ENCODE results near the gene LY6G5B. TPM values are rescaled to one million over a fixed set of nuclear protein-coding genes. Genes with fewer than 3 reads are reported as not detected.

The LY6G5B gene
- polyA plus RNA-seq, 1 of the 3 experiments (the other 2 are of a cell fraction) = 12.7 TPM

DNA sequence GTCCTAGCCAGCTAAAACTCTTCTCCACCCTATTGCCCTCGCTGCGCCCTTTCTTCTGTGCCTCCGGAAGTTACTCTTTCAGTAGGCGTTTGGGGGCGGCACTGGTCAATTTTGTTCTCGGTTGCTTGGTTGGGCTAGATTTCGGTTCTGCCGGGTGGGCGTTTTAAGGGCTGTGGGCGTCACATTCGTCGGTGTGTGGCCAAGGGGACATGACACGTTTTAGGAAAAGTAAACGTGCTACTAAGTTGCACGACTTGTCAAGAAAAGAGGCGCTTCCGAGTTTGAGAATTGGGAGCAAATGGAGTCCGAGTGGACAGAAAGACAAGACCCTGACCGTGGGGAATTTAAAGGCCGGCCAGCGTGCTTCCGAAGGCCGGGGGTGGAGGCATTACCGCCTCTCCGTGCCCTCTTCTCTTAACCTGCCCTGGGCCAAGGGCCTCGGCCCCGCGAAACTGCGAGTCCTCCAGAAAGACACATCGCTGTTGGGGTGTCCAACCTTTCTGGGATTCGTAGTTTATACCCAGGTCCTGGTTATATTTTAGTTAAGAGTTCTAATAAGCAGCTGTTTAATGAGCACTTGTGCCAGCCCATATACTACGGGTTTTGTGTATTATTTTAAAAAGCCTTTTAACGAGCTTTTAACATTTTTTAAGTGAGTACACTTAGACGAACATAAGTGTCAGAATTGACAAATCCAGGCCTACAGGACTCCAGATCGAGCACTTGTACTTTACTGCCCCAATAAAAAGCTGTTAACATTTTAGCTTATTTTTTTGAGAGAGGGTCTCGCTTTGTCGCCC lies 16.7 kb upstream of the LY6G5B start (continued):
- peak; percentile 28; the same call in 1 of the 2 replicates for TF ChIP-seq REST (IDR thresholded peaks at IDR 0.05; ENCODE audit: low read depth, low read length)
- TF ChIP-seq, protein P1, sequence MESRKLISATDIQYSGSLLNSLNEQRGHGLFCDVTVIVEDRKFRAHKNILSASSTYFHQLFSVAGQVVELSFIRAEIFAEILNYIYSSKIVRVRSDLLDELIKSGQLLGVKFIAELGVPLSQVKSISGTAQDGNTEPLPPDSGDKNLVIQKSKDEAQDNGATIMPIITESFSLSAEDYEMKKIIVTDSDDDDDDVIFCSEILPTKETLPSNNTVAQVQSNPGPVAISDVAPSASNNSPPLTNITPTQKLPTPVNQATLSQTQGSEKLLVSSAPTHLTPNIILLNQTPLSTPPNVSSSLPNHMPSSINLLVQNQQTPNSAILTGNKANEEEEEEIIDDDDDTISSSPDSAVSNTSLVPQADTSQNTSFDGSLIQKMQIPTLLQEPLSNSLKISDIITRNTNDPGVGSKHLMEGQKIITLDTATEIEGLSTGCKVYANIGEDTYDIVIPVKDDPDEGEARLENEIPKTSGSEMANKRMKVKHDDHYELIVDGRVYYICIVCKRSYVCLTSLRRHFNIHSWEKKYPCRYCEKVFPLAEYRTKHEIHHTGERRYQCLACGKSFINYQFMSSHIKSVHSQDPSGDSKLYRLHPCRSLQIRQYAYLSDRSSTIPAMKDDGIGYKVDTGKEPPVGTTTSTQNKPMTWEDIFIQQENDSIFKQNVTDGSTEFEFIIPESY (IDR thresholded peaks at IDR 0.05; ENCODE audit: borderline replicate concordance, low read depth) = no peak
- TF ChIP-seq GATA2 (CRISPR knock-in tag; IDR thresholded peaks at IDR 0.05) = no peak
- TF ChIP-seq EP300 (IDR thresholded peaks at IDR 0.05; ENCODE audit: borderline replicate concordance in 1 of 2, low read depth in 1 of 2, low read length in 1 of 2) = no peak
- TF ChIP-seq RFX5 (IDR thresholded peaks at IDR 0.05; ENCODE audit: low read length) = no peak
- TF ChIP-seq RAD21 (IDR thresholded peaks at IDR 0.05; ENCODE audit: low read length) = peak; percentile 5; the same call in 1 of the 2 replicates
- TF ChIP-seq FOXM1 (IDR thresholded peaks at IDR 0.05; ENCODE audit: low read depth) = no peak

DNA sequence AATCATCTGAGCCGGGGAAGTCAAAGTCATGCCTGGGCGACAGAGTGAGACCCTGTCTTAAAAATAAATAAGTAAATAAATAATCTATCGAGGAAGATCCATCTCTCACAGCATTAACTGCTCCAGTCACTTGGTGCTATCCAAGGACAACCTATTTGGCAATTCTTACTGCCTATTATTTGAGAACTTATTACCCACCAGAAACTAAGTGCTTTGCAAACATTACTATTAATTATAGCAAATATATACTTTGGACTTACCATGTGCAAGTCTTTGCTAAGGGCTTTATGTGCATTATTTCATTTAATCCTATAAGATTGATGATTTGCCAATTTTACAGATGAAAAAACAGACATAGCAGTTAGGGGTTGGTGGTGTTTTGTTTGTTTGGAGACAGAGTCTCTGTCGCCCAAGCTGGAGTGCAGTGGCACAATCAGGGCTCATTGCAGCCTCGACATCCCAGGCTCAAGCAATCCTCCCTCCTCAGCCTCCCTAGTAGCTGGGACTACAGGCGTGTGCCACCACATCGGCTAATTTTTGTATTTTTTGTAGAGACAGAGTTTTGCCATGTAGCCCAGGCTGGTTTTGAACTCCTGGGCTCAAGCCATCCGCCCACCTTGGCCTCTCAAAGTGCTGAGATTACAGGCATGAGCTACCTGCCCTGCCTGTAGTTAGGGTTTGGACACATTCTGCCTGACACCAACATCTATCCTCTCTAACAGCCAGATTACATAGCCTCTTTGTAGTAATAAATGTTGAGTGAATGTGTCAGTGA lies 15.0 kb upstream of the LY6G5B start:
- no peak overlapping the region for H2AFZ ChIP-seq (ENCODE audit: low read depth)
- WGBS (ENCODE audit: low lambda C conversion rate) = 88% methylated on average over 8 of the region's 8 CpGs
- POLR2A ChIA-PET = interaction anchor here (1.0 kb wide), 1 partner anchor 229 kb away, joined by 3 read pairs; no protein-coding TSS in a partner anchor

More for the DNA sequence above, 15.0 kb upstream of the LY6G5B start:
- H3K4me2 ChIP-seq = no peak overlapping the region
- H3F3A ChIP-seq (replicated peaks; ENCODE audit: insufficient read depth) = peaks cover 24% of the 10 kb centered on the region
- H3K9me3 ChIP-seq = no peaks in the 10 kb centered on the region
- H3K4me3 ChIP-seq (ENCODE audit: low read depth in 2 of 2, low read length in 1 of 2) = no peak overlapping the region
- CTCF ChIA-PET = interaction anchor here (0.7 to 1.2 kb wide), 2 partner anchors 10 to 109 kb away, joined by 3 read pairs; partner anchors contain the start of genes ATP6V1G2 and GPANK1
- H3K9me2 ChIP-seq = no peaks in the 10 kb centered on the region
- H3K79me2 ChIP-seq (ENCODE audit: insufficient read depth) = peaks cover 83% of the 10 kb centered on the region
- TF ChIP-seq, protein P2, sequence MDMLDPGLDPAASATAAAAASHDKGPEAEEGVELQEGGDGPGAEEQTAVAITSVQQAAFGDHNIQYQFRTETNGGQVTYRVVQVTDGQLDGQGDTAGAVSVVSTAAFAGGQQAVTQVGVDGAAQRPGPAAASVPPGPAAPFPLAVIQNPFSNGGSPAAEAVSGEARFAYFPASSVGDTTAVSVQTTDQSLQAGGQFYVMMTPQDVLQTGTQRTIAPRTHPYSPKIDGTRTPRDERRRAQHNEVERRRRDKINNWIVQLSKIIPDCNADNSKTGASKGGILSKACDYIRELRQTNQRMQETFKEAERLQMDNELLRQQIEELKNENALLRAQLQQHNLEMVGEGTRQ (IDR thresholded peaks at IDR 0.05; ENCODE audit: borderline replicate concordance, low read depth, low read length) = no peak
- TF ChIP-seq FOXM1 (IDR thresholded peaks at IDR 0.05; ENCODE audit: low read depth) = no peak
- no peak for TF ChIP-seq NFIC (IDR thresholded peaks at IDR 0.05; ENCODE audit: borderline replicate concordance)
- no peak for TF ChIP-seq RCOR1 (IDR thresholded peaks at IDR 0.05; ENCODE audit: low read length)
- H4K20me1 ChIP-seq (ENCODE audit: insufficient read depth) = peaks cover 8% of the 10 kb centered on the region; the same call in 1 of the 2 replicates
- H3K27me3 ChIP-seq (ENCODE audit: insufficient read depth) = no peaks in the 10 kb centered on the region
- DNase-seq = no peak
- H3K9ac ChIP-seq = no peak overlapping the region
- H3K36me3 ChIP-seq (replicated peaks in 1 of 2; ENCODE audit: control insufficient read depth in 1 of 2, insufficient read depth in 2 of 2, low read length in 1 of 2) = peaks cover 5 to 10% of the 10 kb centered on the region in 2 experiments
- no peak overlapping the region for H3K27ac ChIP-seq (ENCODE audit: low read depth in 2 of 2, low read length in 1 of 2)
- peaks cover 17 to 27% of the 10 kb centered on the region in 2 experiments for H3K4me1 ChIP-seq (ENCODE audit: control insufficient read depth in 1 of 2, insufficient read depth in 2 of 2, low read depth in 1 of 2, low read length in 1 of 2)

All from SK-N-SH (cell line).